Right atrium auricular region (tissue), 2 donors: ENCODE results near the gene IFNL2. TPM values are rescaled to one million over a fixed set of nuclear protein-coding genes. Genes with fewer than 3 reads are reported as not detected.

Experiments used
- DNase-seq: peaks from one replicate; pipeline ENCODE4 v3.0.0-alpha.2; 2019; ENCODE audit warnings: low spot score
- H3K27ac ChIP-seq, 2 donors: fragments of 200-600 bp; sonication (generic); 1 replicate in 1 of 2; 2 replicates in 1 of 2; pipeline ENCODE4 v1.5.1; 2016 to 2019
- H3K27me3 ChIP-seq, 2 donors: fragments of 200-600 bp; sonication (generic); one replicate each; pipeline versions ENCODE4 v1.5.1 to v1.6.0; 2017 to 2019
- H3K36me3 ChIP-seq: fragments of 200-600 bp; sonication (generic); one replicate; pipeline ENCODE4 v1.5.1; 2016
- H3K4me1 ChIP-seq, 2 donors: fragments of 200-600 bp; sonication (generic); one replicate each; pipeline versions ENCODE4 v1.5.1 to v1.6.0; 2017 to 2019
- H3K4me3 ChIP-seq, 2 donors: fragments of 200-600 bp; sonication (generic); 1 replicate in 1 of 2; 2 replicates in 1 of 2; pipeline ENCODE4 v1.5.1; 2017 to 2019; ENCODE audit warnings: mild to moderate bottlenecking in 1 of 2, moderate library complexity in 1 of 2
- H3K9me3 ChIP-seq, 2 donors: fragments of 200-600 bp; sonication (generic); one replicate each; pipeline ENCODE4 v1.5.1; 2019
- CTCF ChIP-seq, 2 donors: fragments of 200-600 bp; sonication (generic); IDR thresholded peaks; one replicate each; pipeline ENCODE4 v1.5.1; 2019; ENCODE audit warnings: antibody characterized with exemption in 2 of 2
- total RNA-seq, 2 donors: library from RNA; depleted of rRNA; stranded (reverse); fragments of >200 nt; gene quantifications; one replicate each; pipeline ENCODE4 v1.1.0, GENCODE V29; 2016

Gene IFNL2
- total RNA-seq, 2 donors from 2014 or later = not detected

- H3K9me3 ChIP-seq = no peaks in the 10 kb centered on the region
These were observed 42.5 kb downstream of the IFNL2 start for GRCh38 chr19:39310558-39311311.

GRCh38 chr19:39314016-39314728 is 46.0 kb downstream of the IFNL2 start:
- Histone ChIP-seq H3K27me3 (no peaks in the 10 kb centered on the region), H3K27ac (no peak overlapping the region), H3K4me1 (no peaks in the 10 kb centered on the region), H3K9me3 (no peaks in the 10 kb centered on the region), H3K4me3 (no peak overlapping the region), H3K36me3 (no peaks in the 10 kb centered on the region)
- TF ChIP-seq CTCF (IDR thresholded peaks at IDR 0.05) = no peak
- DNase-seq = no peak

More at GRCh38 chr19:39310558-39311311, 42.5 kb downstream of the IFNL2 start:
- DNase-seq = no peak
- peaks cover 0 to 16% of the 10 kb centered on the region in 2 donors for H3K4me1 ChIP-seq
- no peaks in the 10 kb centered on the region for H3K36me3 ChIP-seq
- peaks cover 15 to 17% of the 10 kb centered on the region in 2 donors for H3K27me3 ChIP-seq
- no peak overlapping the region for H3K27ac ChIP-seq
- no peak overlapping the region for H3K4me3 ChIP-seq
- no peak for TF ChIP-seq CTCF (IDR thresholded peaks at IDR 0.05)

GRCh38 chr19:39315933-39316332 is 47.7 kb downstream of the IFNL2 start:
- TF ChIP-seq CTCF (IDR thresholded peaks at IDR 0.05) = no peak
- no peak for DNase-seq
- Histone ChIP-seq H3K4me3 (no peak overlapping the region), H3K27me3 (no peaks in the 10 kb centered on the region), H3K36me3 (no peaks in the 10 kb centered on the region), H3K27ac (no peak overlapping the region), H3K4me1 (peaks cover 0 to 9% of the 10 kb centered on the region in 2 donors), H3K9me3 (no peaks in the 10 kb centered on the region)

GRCh38 chr19:39316627-39317321 is 48.6 kb downstream of the IFNL2 start:
- H3K4me1 ChIP-seq = peaks cover 0 to 9% of the 10 kb centered on the region in 2 donors
- no peak for TF ChIP-seq CTCF (IDR thresholded peaks at IDR 0.05)
- no peak overlapping the region for H3K4me3 ChIP-seq
- no peaks in the 10 kb centered on the region for H3K27me3 ChIP-seq
- DNase-seq = no peak
- H3K27ac ChIP-seq = no peak overlapping the region
- H3K36me3 ChIP-seq = no peaks in the 10 kb centered on the region
- H3K9me3 ChIP-seq = no peaks in the 10 kb centered on the region

- no peak for TF ChIP-seq CTCF (IDR thresholded peaks at IDR 0.05)
These were observed 49.3 kb downstream of the IFNL2 start for GRCh38 chr19:39317476-39317875.

More at GRCh38 chr19:39317476-39317875, 49.3 kb downstream of the IFNL2 start:
- H3K27me3 ChIP-seq = no peaks in the 10 kb centered on the region
- no peak for DNase-seq
- H3K36me3 ChIP-seq = no peaks in the 10 kb centered on the region
- no peaks in the 10 kb centered on the region for H3K9me3 ChIP-seq
- H3K4me1 ChIP-seq = peaks cover 0 to 9% of the 10 kb centered on the region in 2 donors
- H3K27ac ChIP-seq = no peak overlapping the region
- H3K4me3 ChIP-seq = no peak overlapping the region
